GM23248 (cell line): ENCODE measurements around the gene PLPP3. TPM values are rescaled to one million over a fixed set of nuclear protein-coding genes. Genes with fewer than 3 reads are reported as not detected.

Experiments used
- DNase-seq: peaks from one replicate; pipeline ENCODE4 v3.0.0-alpha.2; 2015
- H2AFZ ChIP-seq: fragments of 200-600 bp; sonication (generic); 2 replicates; pipeline ENCODE4 v1.6.1; 2016; ENCODE audit warnings: antibody characterized with exemption
- H3F3A ChIP-seq: fragments of 200-600 bp; sonication (generic); 2 replicates; pipeline ENCODE4 v1.6.1; 2016; ENCODE audit warnings: mild to moderate bottlenecking, antibody characterized with exemption, mixed run types; ENCODE audit not compliant: insufficient read depth
- H3K27ac ChIP-seq: fragments of 200-600 bp; sonication (generic); 2 replicates; pipeline ENCODE4 v1.5.1; 2016; ENCODE audit warnings: mild to moderate bottlenecking
- H3K27me3 ChIP-seq: fragments of 200-600 bp; sonication (generic); replicated peaks from 2 replicates; pipeline ENCODE4 v1.6.1; 2016; ENCODE audit warnings: mild to moderate bottlenecking; ENCODE audit not compliant: insufficient read depth
- H3K36me3 ChIP-seq: fragments of 200-600 bp; sonication (generic); 2 replicates; pipeline ENCODE4 v1.6.1; 2016; ENCODE audit warnings: low read depth, mild to moderate bottlenecking
- H3K4me1 ChIP-seq: fragments of 200-600 bp; sonication (generic); 2 replicates; pipeline ENCODE4 v1.6.1; 2016; ENCODE audit warnings: mild to moderate bottlenecking; ENCODE audit not compliant: insufficient read depth
- H3K4me2 ChIP-seq: fragments of 200-600 bp; sonication (generic); one replicate; pipeline ENCODE4 v1.6.1; 2016; ENCODE audit warnings: mild to moderate bottlenecking; ENCODE audit not compliant: unreplicated experiment
- H3K4me3 ChIP-seq: fragments of 200-600 bp; sonication (generic); 2 replicates; pipeline ENCODE4 v1.5.1; 2016; ENCODE audit warnings: mild to moderate bottlenecking
- H3K79me2 ChIP-seq: fragments of 200-600 bp; sonication (generic); 2 replicates; pipeline ENCODE4 v1.6.1; 2016; ENCODE audit warnings: mild to moderate bottlenecking; ENCODE audit not compliant: insufficient read depth
- H3K9ac ChIP-seq: fragments of 200-600 bp; sonication (generic); 2 replicates; pipeline ENCODE4 v1.6.1; 2016; ENCODE audit warnings: mild to moderate bottlenecking
- H3K9me2 ChIP-seq: fragments of 200-600 bp; sonication (generic); 2 replicates; pipeline ENCODE4 v1.6.1; 2016; ENCODE audit warnings: mixed run types, mild to moderate bottlenecking, moderate library complexity; ENCODE audit not compliant: insufficient read depth
- H3K9me3 ChIP-seq: fragments of 200-600 bp; sonication (generic); one replicate; pipeline ENCODE4 v1.6.1; 2017; ENCODE audit warnings: low read depth
- H4K20me1 ChIP-seq: fragments of 200-600 bp; sonication (generic); 2 replicates; pipeline ENCODE4 v1.6.0; 2016; ENCODE audit not compliant: insufficient read depth
- EZH2 ChIP-seq: fragments of 200-600 bp; sonication (generic); IDR thresholded peaks from 2 replicates; pipeline ENCODE4 v1.6.1; 2018; ENCODE audit warnings: antibody characterized with exemption, mild to moderate bottlenecking; ENCODE audit not compliant: insufficient read depth, poor library complexity, severe bottlenecking
- EZH2phosphoT487 ChIP-seq: fragments of 200-600 bp; sonication (generic); IDR thresholded peaks from 2 replicates; pipeline ENCODE4 v1.6.1; 2018; ENCODE audit warnings: antibody characterized with exemption, moderate library complexity, mild to moderate bottlenecking, low read depth; ENCODE audit not compliant: insufficient read depth
- WGBS, 2 experiments: methylation state at CpG; one replicate each; pipeline ENCODE4 v1.1.6; 2015 to 2017; ENCODE audit warnings: low lambda C conversion rate in 2 of 2, low coverage in 1 of 2; ENCODE audit errors: missing lambda C conversion rate in 2 of 2; 5-methylcytosine and 5-hydroxymethylcytosine counted together
- in situ Hi-C: fragments of 300-500 bp; cut with MboI; formaldehyde crosslinking; loops from 2 replicates; pipeline ENCODE4 v1.15.0; 2020
- polyA plus RNA-seq: library from polyadenylated mRNA; unstranded; fragments of >200 nt; fragmentation: Nextera tagmentation; extraction: Ambion mirVana; gene quantifications from 2 replicates; pipeline ENCODE4 v1.2.1, GENCODE V29; 2016
- total RNA-seq: library from RNA; depleted of rRNA; stranded (reverse); fragments of >200 nt; shearing (Covaris generic); gene quantifications from 2 replicates; pipeline ENCODE4 v1.2.3, GENCODE V29; 2014

PLPP3 gene
- total and polyA plus RNA-seq, 2 experiments from 2014 or later = 80.1 to 156 TPM

DNA sequence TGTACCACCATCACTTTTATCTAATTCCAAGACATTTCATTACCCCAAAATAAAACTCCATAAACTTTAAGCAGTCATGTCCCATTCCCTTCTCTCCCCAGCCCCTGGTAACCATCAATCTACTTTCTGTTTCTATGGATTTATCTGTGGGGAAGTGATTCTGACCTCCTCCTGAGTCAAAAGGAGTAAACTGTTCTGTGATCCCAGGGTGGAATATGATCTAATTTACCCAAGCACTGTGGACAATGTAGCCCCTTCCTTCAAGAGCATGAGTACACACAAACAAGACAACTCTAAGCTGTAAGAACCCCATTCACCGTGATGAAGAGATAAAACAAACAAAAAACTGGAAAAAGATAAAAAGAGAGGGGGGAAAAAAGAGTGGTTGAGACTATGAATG, 77.9 kb downstream of the PLPP3 start:
- no peak overlapping the region for H3K27ac ChIP-seq
- H3K36me3 ChIP-seq = peaks cover 44% of the 10 kb centered on the region

GRCh38 chr1:56496821-56497772, 82.3 kb downstream of the PLPP3 start:
- Histone ChIP-seq H3F3A (peaks cover 18% of the 10 kb centered on the region), H2AFZ (no peak overlapping the region), H3K27me3 (no peaks in the 10 kb centered on the region), H3K4me2 (no peak overlapping the region), H3K9me3 (no peaks in the 10 kb centered on the region), H3K9ac (no peak overlapping the region), H4K20me1 (no peaks in the 10 kb centered on the region), H3K9me2 (no peaks in the 10 kb centered on the region), H3K4me1 (no peaks in the 10 kb centered on the region), H3K4me3 (no peak overlapping the region), H3K79me2 (peaks cover 10% of the 10 kb centered on the region; the same call in 1 of the 2 replicates), H3K36me3 (peaks cover 40% of the 10 kb centered on the region), H3K27ac (no peak overlapping the region)
- TF ChIP-seq EZH2phosphoT487 (no peak), EZH2 (no peak)
- WGBS, 2 experiments = 71 to 72% methylated on average over 12 of the region's 12 CpGs
- no peak for DNase-seq
- in situ Hi-C loops = no loop called here

More for the DNA sequence above, 77.9 kb downstream of the PLPP3 start:
- H3F3A ChIP-seq = peaks cover 13% of the 10 kb centered on the region; the same call in 1 of the 2 replicates
- no peak overlapping the region for H3K9ac ChIP-seq
- H3K4me1 ChIP-seq = no peaks in the 10 kb centered on the region
- no peak for DNase-seq
- peaks cover 10% of the 10 kb centered on the region; the same call in 1 of the 2 replicates for H3K79me2 ChIP-seq
- H3K4me2 ChIP-seq = no peak overlapping the region
- in situ Hi-C loops = no loop called here
- H3K9me3 ChIP-seq = no peaks in the 10 kb centered on the region
- TF ChIP-seq EZH2 = no peak
- WGBS, 2 experiments = 83 to 100% methylated on average over 1 of the region's 1 CpG
- no peaks in the 10 kb centered on the region for H3K9me2 ChIP-seq
- no peaks in the 10 kb centered on the region; the same call in 1 of the 2 replicates for H4K20me1 ChIP-seq
- no peaks in the 10 kb centered on the region for H3K27me3 ChIP-seq
- H3K4me3 ChIP-seq = no peak overlapping the region
- H2AFZ ChIP-seq = no peak overlapping the region

DNA sequence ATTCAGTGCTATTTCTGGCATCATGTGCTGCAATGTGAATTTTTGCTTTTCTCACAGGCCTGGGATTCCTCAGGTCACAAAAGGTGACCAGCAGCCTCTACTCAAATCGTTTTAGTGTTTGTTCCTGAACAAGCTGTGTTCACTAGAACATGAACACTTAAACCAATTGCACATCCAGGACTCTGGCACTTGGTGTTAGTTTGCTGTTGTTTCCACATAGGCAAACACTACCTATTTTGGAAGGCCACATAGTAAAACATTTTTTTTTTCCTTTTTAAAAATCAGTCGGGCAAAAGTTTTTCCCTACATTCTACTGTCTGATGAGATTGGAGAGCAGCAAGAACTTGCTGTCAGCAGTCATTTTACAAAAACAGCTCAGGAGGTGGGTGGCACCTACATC, 83.2 kb downstream of the PLPP3 start:
- peaks cover 10% of the 10 kb centered on the region; the same call in 1 of the 2 replicates for H3K79me2 ChIP-seq
- H2AFZ ChIP-seq = no peak overlapping the region
- 51 to 55% methylated on average over 2 of the region's 2 CpGs for WGBS, 2 experiments
- no peak overlapping the region for H3K9ac ChIP-seq
- H3K27ac ChIP-seq = no peak overlapping the region
- TF ChIP-seq EZH2phosphoT487 (no peak), EZH2 (no peak)
- H3K4me1 ChIP-seq = peaks cover 9% of the 10 kb centered on the region
- in situ Hi-C loops = no loop called here
- H3K4me3 ChIP-seq = no peak overlapping the region
- DNase-seq = no peak
- H4K20me1 ChIP-seq = no peaks in the 10 kb centered on the region
- H3K4me2 ChIP-seq = no peak overlapping the region
- peaks cover 40% of the 10 kb centered on the region for H3K36me3 ChIP-seq
- no peaks in the 10 kb centered on the region for H3K9me3 ChIP-seq
- H3K27me3 ChIP-seq = no peaks in the 10 kb centered on the region
- H3K9me2 ChIP-seq = no peaks in the 10 kb centered on the region
- peaks cover 18% of the 10 kb centered on the region for H3F3A ChIP-seq

GRCh38 chr1:56495538-56495937, 83.8 kb downstream of the PLPP3 start:
- peaks cover 10% of the 10 kb centered on the region; the same call in 1 of the 2 replicates for H3K79me2 ChIP-seq
- no peak overlapping the region for H3K9ac ChIP-seq
- H3K27ac ChIP-seq = no peak overlapping the region
- no peak overlapping the region for H3K4me3 ChIP-seq
- H4K20me1 ChIP-seq = no peaks in the 10 kb centered on the region
- TF ChIP-seq EZH2 (no peak), EZH2phosphoT487 (no peak)
- H2AFZ ChIP-seq = no peak overlapping the region
- H3F3A ChIP-seq = peaks cover 25% of the 10 kb centered on the region
- H3K4me1 ChIP-seq = peaks cover 12% of the 10 kb centered on the region
- in situ Hi-C loops = no loop called here
- no peak overlapping the region for H3K4me2 ChIP-seq
- WGBS, 2 experiments = 65 to 69% methylated on average over 10 of the region's 10 CpGs
- H3K27me3 ChIP-seq = no peaks in the 10 kb centered on the region
- H3K9me3 ChIP-seq = no peaks in the 10 kb centered on the region
- H3K36me3 ChIP-seq = peaks cover 36% of the 10 kb centered on the region
- H3K9me2 ChIP-seq = no peaks in the 10 kb centered on the region
- no peak for DNase-seq
